Measurements from ENCODE around the gene PLA2G5. TPM values are rescaled to one million over a fixed set of nuclear protein-coding genes. Genes with fewer than 3 reads are reported as not detected.

Gene PLA2G5
- polyA plus RNA-seq, 1 donor, result 0.25 TPM

Other genes starting within 250 kb of the PLA2G5 start
- 7.9 TPM for gene OTUD3, start 187.8 kb upstream of the PLA2G5 start, polyA plus RNA-seq (ENCODE audit: insufficient read length)
- gene PLA2G2E, start 146.6 kb upstream of the PLA2G5 start, polyA plus RNA-seq (ENCODE audit: insufficient read length), result not detected
- 0.57 TPM for gene PLA2G2A, start 90.6 kb upstream of the PLA2G5 start, polyA plus RNA-seq (ENCODE audit: insufficient read length)
- 0.05 TPM for gene PLA2G2D, start 49.3 kb downstream of the PLA2G5 start, polyA plus RNA-seq (ENCODE audit: insufficient read length)
- gene PLA2G2F, start 69.1 kb downstream of the PLA2G5 start, polyA plus RNA-seq (ENCODE audit: insufficient read length), result not detected
- 0.15 TPM for gene UBXN10, start 115.9 kb downstream of the PLA2G5 start, polyA plus RNA-seq (ENCODE audit: insufficient read length)
- 0.05 TPM for gene PLA2G2C, start 116.3 kb downstream of the PLA2G5 start, polyA plus RNA-seq (ENCODE audit: insufficient read length)
- gene VWA5B1, start 220.7 kb downstream of the PLA2G5 start, polyA plus RNA-seq (ENCODE audit: insufficient read length), result 0.13 TPM